Osteoblast (primary cell): ENCODE data around the gene SCN4B. TPM values are rescaled to one million over a fixed set of nuclear protein-coding genes. Genes with fewer than 3 reads are reported as not detected.

Source experiments
- DNase-seq: peaks from one replicate; pipeline ENCODE4 v3.0.0; 2011; ENCODE audit warnings: low spot score, mixed read lengths; ENCODE audit not compliant: insufficient read length; ENCODE audit errors: missing footprints
- H2AFZ ChIP-seq: 2 replicates; pipeline ENCODE4 v1.6.0; 2011; ENCODE audit warnings: mild to moderate bottlenecking, low read length
- H3K27ac ChIP-seq: 2 replicates; pipeline ENCODE4 v1.5.1; 2011; ENCODE audit warnings: mild to moderate bottlenecking, low read depth, low read length, moderate library complexity
- H3K27me3 ChIP-seq: 2 replicates; pipeline ENCODE4 v1.6.0; 2012; ENCODE audit warnings: mild to moderate bottlenecking, control low read depth, inconsistent platforms, low read length, moderate library complexity; ENCODE audit not compliant: insufficient read depth
- H3K36me3 ChIP-seq: 2 replicates; pipeline ENCODE4 v1.5.1; 2011; ENCODE audit warnings: mild to moderate bottlenecking, low read length, control low read depth, moderate library complexity; ENCODE audit not compliant: insufficient read depth
- H3K4me1 ChIP-seq: 2 replicates; pipeline ENCODE4 v1.5.1; 2011; ENCODE audit warnings: mild to moderate bottlenecking, low read length, control low read depth, moderate library complexity; ENCODE audit not compliant: insufficient read depth
- H3K4me2 ChIP-seq: 2 replicates; pipeline ENCODE4 v1.6.0; 2011; ENCODE audit warnings: mild to moderate bottlenecking, low read length; ENCODE audit not compliant: insufficient read depth
- H3K4me3 ChIP-seq: fragments of 200-600 bp; sonication (generic); 3 replicates; pipeline ENCODE4 v1.5.1; 2012; ENCODE audit warnings: mild to moderate bottlenecking, low read length, inconsistent platforms; ENCODE audit not compliant: insufficient read depth
- H3K79me2 ChIP-seq: 2 replicates; pipeline ENCODE4 v1.6.0; 2012; ENCODE audit warnings: mild to moderate bottlenecking, low read length, control low read depth, inconsistent platforms; ENCODE audit not compliant: insufficient read depth
- H3K9me3 ChIP-seq: 2 replicates; pipeline ENCODE4 v1.5.1; 2011; ENCODE audit warnings: low read depth, low read length, control low read depth
- H4K20me1 ChIP-seq: 2 replicates; pipeline ENCODE4 v1.6.0; 2012; ENCODE audit warnings: mild to moderate bottlenecking, low read length, control low read depth; ENCODE audit not compliant: insufficient read depth
- CTCF ChIP-seq: IDR thresholded peaks from 2 replicates; pipeline ENCODE4 v1.5.1; 2011; ENCODE audit warnings: mild to moderate bottlenecking, low read depth, low read length, moderate library complexity; ENCODE audit errors: extremely low read depth
- total RNA-seq: library from RNA; depleted of rRNA; stranded (reverse); fragments of >200 nt; gene quantifications from 2 replicates; pipeline ENCODE4 v1.2.3, GENCODE V29; 2012

The SCN4B gene
- total RNA-seq, 1 donor: 0.36 TPM

GRCh38 chr11:118115048-118115447, 37.6 kb downstream of the SCN4B start:
- Histone ChIP-seq H3K27ac (no peak overlapping the region), H3K36me3 (no peaks in the 10 kb centered on the region), H3K4me3 (no peak overlapping the region), H2AFZ (no peak overlapping the region), H3K4me2 (no peak overlapping the region), H3K4me1 (no peaks in the 10 kb centered on the region), H3K79me2 (no peaks in the 10 kb centered on the region), H4K20me1 (no peaks in the 10 kb centered on the region), H3K9me3 (no peaks in the 10 kb centered on the region), H3K27me3 (peaks cover 4% of the 10 kb centered on the region)
- no peak for DNase-seq
- no peak for TF ChIP-seq CTCF

- H3K9me3 ChIP-seq: no peaks in the 10 kb centered on the region
- H4K20me1 ChIP-seq: no peaks in the 10 kb centered on the region
- H3K4me2 ChIP-seq: no peak overlapping the region
- no peak overlapping the region for H2AFZ ChIP-seq
- no peaks in the 10 kb centered on the region for H3K36me3 ChIP-seq
- no peak overlapping the region for H3K4me3 ChIP-seq
- peak; percentile 58 for DNase-seq
- H3K79me2 ChIP-seq: no peaks in the 10 kb centered on the region
- peaks cover 3% of the 10 kb centered on the region for H3K27me3 ChIP-seq
- no peak overlapping the region for H3K27ac ChIP-seq
- H3K4me1 ChIP-seq: no peaks in the 10 kb centered on the region
- TF ChIP-seq CTCF: no peak
These were observed 38.4 kb downstream of the SCN4B start for GRCh38 chr11:118114266-118114665.

- no peak for TF ChIP-seq CTCF
- Histone ChIP-seq H3K27ac (no peak overlapping the region), H3K4me3 (no peak overlapping the region), H3K4me2 (no peak overlapping the region), H3K9me3 (no peaks in the 10 kb centered on the region), H3K36me3 (no peaks in the 10 kb centered on the region), H3K4me1 (no peaks in the 10 kb centered on the region), H3K79me2 (no peaks in the 10 kb centered on the region), H3K27me3 (peaks cover 2% of the 10 kb centered on the region), H4K20me1 (no peaks in the 10 kb centered on the region), H2AFZ (no peak overlapping the region)
- no peak for DNase-seq
These were observed 39.8 kb downstream of the SCN4B start for GRCh38 chr11:118112711-118113430.

GRCh38 chr11:118111744-118112035, 40.9 kb downstream of the SCN4B start:
- no peaks in the 10 kb centered on the region for H3K79me2 ChIP-seq
- H2AFZ ChIP-seq: no peak overlapping the region
- no peak overlapping the region for H3K27ac ChIP-seq
- H3K27me3 ChIP-seq: peaks cover 2% of the 10 kb centered on the region
- TF ChIP-seq CTCF: no peak
- no peaks in the 10 kb centered on the region for H3K9me3 ChIP-seq
- H3K36me3 ChIP-seq: no peaks in the 10 kb centered on the region
- no peak for DNase-seq
- H3K4me3 ChIP-seq: no peak overlapping the region
- no peak overlapping the region for H3K4me2 ChIP-seq
- H4K20me1 ChIP-seq: no peaks in the 10 kb centered on the region
- H3K4me1 ChIP-seq: no peaks in the 10 kb centered on the region
